GM21423 (cell line): ENCODE results near the gene KLF9.
"Not testable (repeated sequence)": the region's sequence is repeated elsewhere in the genome, so short reads cannot be mapped to it uniquely, and the experiment has no call there.

Experiments used
- ATAC-seq: cut with Tn5 transposase; IDR thresholded peaks from one replicate; pipeline ENCODE4 v1.9.1; 2021; ENCODE audit warnings: mild to moderate bottlenecking, moderate library complexity; ENCODE audit not compliant: unreplicated experiment

KLF9 gene

GRCh38 chr9:70405808-70406433, 8.5 kb downstream of the KLF9 start:
- ATAC-seq = peak; percentile 23

- ATAC-seq = no peak
Observed at GRCh38 chr9:70404261-70404660, 10.2 kb downstream of the KLF9 start.

- ATAC-seq = no peak
Observed at GRCh38 chr9:70403618-70404025, 10.8 kb downstream of the KLF9 start.

GRCh38 chr9:70403166-70403565, 11.3 kb downstream of the KLF9 start:
- ATAC-seq = no peak

GRCh38 chr9:70402213-70402612, 12.2 kb downstream of the KLF9 start:
- no peak for ATAC-seq

- not testable (repeated sequence) for ATAC-seq
Observed at GRCh38 chr9:70401241-70401640, 13.2 kb downstream of the KLF9 start.

GRCh38 chr9:70400107-70400892, 14.2 kb downstream of the KLF9 start:
- ATAC-seq = no peak

GRCh38 chr9:70399141-70399540, 15.3 kb downstream of the KLF9 start:
- ATAC-seq = no peak

- ATAC-seq = peak; percentile 99
Observed at GRCh38 chr9:70398145-70398556, 16.3 kb downstream of the KLF9 start.

- no peak for ATAC-seq
Observed at GRCh38 chr9:70395652-70396051, 18.8 kb downstream of the KLF9 start.

- no peak for ATAC-seq
Observed at GRCh38 chr9:70392850-70393249, 21.6 kb downstream of the KLF9 start.

GRCh38 chr9:70392189-70392588, 22.3 kb downstream of the KLF9 start:
- ATAC-seq = no peak

GRCh38 chr9:70390933-70391341, 23.5 kb downstream of the KLF9 start:
- ATAC-seq = no peak

- no peak for ATAC-seq
Observed at GRCh38 chr9:70389621-70390266, 24.7 kb downstream of the KLF9 start.

GRCh38 chr9:70389188-70389587, 25.3 kb downstream of the KLF9 start:
- no peak for ATAC-seq

- no peak for ATAC-seq
Observed at GRCh38 chr9:70387663-70388062, 26.8 kb downstream of the KLF9 start.

- no peak for ATAC-seq
Observed at GRCh38 chr9:70385426-70385825, 29.0 kb downstream of the KLF9 start.

- no peak for ATAC-seq
Observed at GRCh38 chr9:70382709-70383605, 31.5 kb downstream of the KLF9 start.

GRCh38 chr9:70382046-70382708, 32.3 kb downstream of the KLF9 start:
- no peak for ATAC-seq

GRCh38 chr9:70374962-70375618, 39.4 kb downstream of the KLF9 start:
- ATAC-seq = no peak
